K562 (cell line): ENCODE measurements around the gene AZU1. TPM values are rescaled to one million over a fixed set of nuclear protein-coding genes. Genes with fewer than 3 reads are reported as not detected.
A peak's percentile ranks its signal among the peaks of the same experiment; 100 is the strongest.

ENCODE experiments used
- GABPB2 ChIP-seq: fragments of 250-450 bp; sonication (Bioruptor Pico); conservative IDR thresholded peaks from 2 replicates; pipeline ENCODE4 v1.5.1; 2021; ENCODE audit warnings: mild to moderate bottlenecking
- MYC ChIP-seq, 2 experiments: fragments of 250-450 bp in 1 of 2; sonication (Bioruptor Pico) in 1 of 2; IDR thresholded peaks; 2 replicates each; pipeline versions ENCODE4 v1.5.1 to v1.6.1; 2012 to 2021; ENCODE audit warnings: low read depth in 2 of 2, borderline replicate concordance in 1 of 2, improper control_type of control experiment in 1 of 2, low read length in 1 of 2, mild to moderate bottlenecking in 1 of 2, moderate library complexity in 1 of 2
- NFIC ChIP-seq: fragments of 450-650 bp; IDR thresholded peaks from 2 replicates; pipeline ENCODE4 v1.6.1; 2017; ENCODE audit warnings: mild to moderate bottlenecking, inconsistent platforms
- PRDM10 ChIP-seq: fragments of 450-650 bp; IDR thresholded peaks from 2 replicates; pipeline ENCODE4 v1.6.1; 2018; ENCODE audit not compliant: partially characterized antibody
- PURB ChIP-seq: sonication (generic); formaldehyde crosslinking; IDR thresholded peaks from 2 replicates; pipeline ENCODE4 v1.9.0; 2021; ENCODE audit warnings: low read depth, mild to moderate bottlenecking, missing genetic modification reagents
- SIN3A ChIP-seq, 2 experiments: fragments of 150-350 bp in 1 of 2; IDR thresholded peaks; 2 replicates each; pipeline ENCODE4 v1.6.1; 2011 to 2016; ENCODE audit warnings: borderline replicate concordance in 2 of 2, low read depth in 2 of 2, low read length in 2 of 2, mild to moderate bottlenecking in 2 of 2, moderate library complexity in 2 of 2; ENCODE audit not compliant: control insufficient read depth in 1 of 2
- SREBF1 ChIP-seq: fragments of 150-350 bp; IDR thresholded peaks from 2 replicates; pipeline ENCODE4 v1.6.1; 2014; ENCODE audit warnings: antibody characterized with exemption, low read depth, low read length, borderline replicate concordance
- TAF15 ChIP-seq: fragments of 200-400 bp; formaldehyde crosslinking; IDR thresholded peaks from 2 replicates; pipeline ENCODE4 v1.6.1; 2017; ENCODE audit warnings: mild to moderate bottlenecking, low read depth, low read length, moderate library complexity
- U2AF2 ChIP-seq: fragments of 200-400 bp; formaldehyde crosslinking; optimal IDR thresholded peaks from 2 replicates; pipeline ENCODE3; 2017; ENCODE audit warnings: low read depth, mild to moderate bottlenecking, low read length
- ZBTB7A ChIP-seq: IDR thresholded peaks from 2 replicates; pipeline ENCODE4 v1.6.1; 2011; ENCODE audit warnings: low read depth, mild to moderate bottlenecking, low read length, moderate library complexity, borderline replicate concordance; ENCODE audit not compliant: control insufficient read depth
- ZNF318 ChIP-seq, 2 experiments: fragments of 450-650 bp; IDR thresholded peaks; 2 replicates each; pipeline ENCODE4 v1.6.1; 2016; ENCODE audit warnings: mild to moderate bottlenecking in 2 of 2, borderline replicate concordance in 1 of 2, low read depth in 1 of 2, moderate library complexity in 1 of 2
- ZNF551 ChIP-seq: fragments of 250-450 bp; sonication (Bioruptor Pico); IDR thresholded peaks from 2 replicates; pipeline ENCODE4 v1.5.0; 2021; ENCODE audit warnings: mild to moderate bottlenecking, moderate library complexity
- polyA plus RNA-seq, 8 experiments: library from polyadenylated mRNA; depleted of rRNA in 4 of 8; stranded (reverse) in 5 of 8; unstranded in 3 of 8; fragments of >200 nt; fragmentation: Nextera tagmentation in 2 of 8; fragmentation: Illumina TruSeq in 1 of 8; extraction: Ambion mirVana in 2 of 8; extraction: Trizol in 1 of 8; gene quantifications; 2 replicates each; pipeline versions ENCODE4 v1.2.1 to v1.2.3, GENCODE V29; 2011 to 2014; ENCODE audit warnings: inconsistent platforms in 1 of 8, missing spikeins in 1 of 8
- total RNA-seq, 7 experiments: library from RNA; depleted of rRNA in 6 of 7; stranded (reverse); fragments of >200 nt in 6 of 7; fragmentation: Illumina TruSeq in 2 of 7; extraction: Trizol in 2 of 7; gene quantifications; 2 replicates each; pipeline versions ENCODE4 v1.2.1 to v1.2.3, GENCODE V29; 2011 to 2021; ENCODE audit warnings: low replicate concordance in 1 of 7
- TF ChIP-seq, protein P1 (sequence below): fragments of 200-800 bp; sonication (Bioruptor generic); IDR thresholded peaks from 2 replicates; pipeline ENCODE4 v1.6.1; 2017; ENCODE audit warnings: missing genetic modification characterization, missing compliant biosample characterization

Gene AZU1
- total and polyA plus RNA-seq, 9 of the 15 experiments (the other 6 are each of a cell fraction or from before 2014, with no cell fraction given): 0.29 to 1.9 (median 0.59) TPM; not detected in 3

- TF ChIP-seq ZNF318 (IDR thresholded peaks at IDR 0.05; ENCODE audit: borderline replicate concordance in 1 of 2, low read depth in 1 of 2) (no peak), SREBF1 (no peak), SIN3A (IDR thresholded peaks at IDR 0.05; ENCODE audit: borderline replicate concordance in 2 of 2, control insufficient read depth in 1 of 2, low read depth in 2 of 2, low read length in 2 of 2) (no peak), PRDM10 (peak; percentile 8), TAF15 (no peak), GABPB2 (no peak), PURB (CRISPR knock-in tag) (no peak), NFIC (peak; percentile 67), ZBTB7A (no peak), ZNF551 (CRISPR knock-in tag) (no peak), MYC (IDR thresholded peaks at IDR 0.05; ENCODE audit: low read depth, low read length) (no peak; the same call in 1 of the 2 replicates), MYC (CRISPR knock-in tag; IDR thresholded peaks at IDR 0.05; ENCODE audit: borderline replicate concordance, low read depth) (no peak), U2AF2 (no peak)
- TF ChIP-seq, protein P1, sequence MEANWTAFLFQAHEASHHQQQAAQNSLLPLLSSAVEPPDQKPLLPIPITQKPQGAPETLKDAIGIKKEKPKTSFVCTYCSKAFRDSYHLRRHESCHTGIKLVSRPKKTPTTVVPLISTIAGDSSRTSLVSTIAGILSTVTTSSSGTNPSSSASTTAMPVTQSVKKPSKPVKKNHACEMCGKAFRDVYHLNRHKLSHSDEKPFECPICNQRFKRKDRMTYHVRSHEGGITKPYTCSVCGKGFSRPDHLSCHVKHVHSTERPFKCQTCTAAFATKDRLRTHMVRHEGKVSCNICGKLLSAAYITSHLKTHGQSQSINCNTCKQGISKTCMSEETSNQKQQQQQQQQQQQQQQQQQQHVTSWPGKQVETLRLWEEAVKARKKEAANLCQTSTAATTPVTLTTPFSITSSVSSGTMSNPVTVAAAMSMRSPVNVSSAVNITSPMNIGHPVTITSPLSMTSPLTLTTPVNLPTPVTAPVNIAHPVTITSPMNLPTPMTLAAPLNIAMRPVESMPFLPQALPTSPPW: no peak
These were observed 36.5 kb upstream of the AZU1 start (continued) for GRCh38 chr19:791007-791566.
